ENCODE measurements around the gene SLC6A2.
"Not testable (repeated sequence)": the region's sequence is repeated elsewhere in the genome, so short reads cannot be mapped to it uniquely, and the experiment has no call there.

Gene SLC6A2

GRCh38 chr16:55713103-55713502 lies 57.3 kb downstream of the SLC6A2 start:
- DNase-seq (ENCODE audit: low read depth), result no peak

- DNase-seq (ENCODE audit: low read depth), result no peak
Observed at GRCh38 chr16:55717326-55717725, 61.5 kb downstream of the SLC6A2 start.

- DNase-seq (ENCODE audit: low read depth), result no peak
Observed at GRCh38 chr16:55725055-55725777, 69.4 kb downstream of the SLC6A2 start.

GRCh38 chr16:55728797-55729196 lies 73.0 kb downstream of the SLC6A2 start:
- DNase-seq (ENCODE audit: low read depth), result no peak

GRCh38 chr16:55730115-55730514 lies 74.3 kb downstream of the SLC6A2 start:
- DNase-seq (ENCODE audit: low read depth), result no peak

- no peak for DNase-seq (ENCODE audit: low read depth)
Observed at GRCh38 chr16:55732496-55732895, 76.7 kb downstream of the SLC6A2 start.

- no peak for DNase-seq (ENCODE audit: low read depth)
Observed at GRCh38 chr16:55734665-55735064, 78.9 kb downstream of the SLC6A2 start.

- no peak for DNase-seq (ENCODE audit: low read depth)
Observed at GRCh38 chr16:55735120-55735781, 79.5 kb downstream of the SLC6A2 start.

- DNase-seq (ENCODE audit: low read depth), result no peak
Observed at GRCh38 chr16:55736671-55737070, 80.9 kb downstream of the SLC6A2 start.

GRCh38 chr16:55737318-55737717 lies 81.5 kb downstream of the SLC6A2 start:
- no peak for DNase-seq (ENCODE audit: low read depth)

- no peak for DNase-seq (ENCODE audit: low read depth)
Observed at GRCh38 chr16:55737966-55738365, 82.2 kb downstream of the SLC6A2 start.

GRCh38 chr16:55746081-55746480 lies 90.3 kb downstream of the SLC6A2 start:
- DNase-seq (ENCODE audit: low read depth), result no peak

GRCh38 chr16:55747785-55748184 lies 92.0 kb downstream of the SLC6A2 start:
- DNase-seq (ENCODE audit: low read depth), result no peak

GRCh38 chr16:55752465-55753144 lies 96.8 kb downstream of the SLC6A2 start:
- not testable (repeated sequence) for DNase-seq (ENCODE audit: low read depth)

GRCh38 chr16:55753145-55753631 lies 97.4 kb downstream of the SLC6A2 start:
- not testable (repeated sequence) for DNase-seq (ENCODE audit: low read depth)
